KMS-11 (cell line): Measurements from ENCODE around the gene FMO5.
"Not testable (repeated sequence)": the region's sequence is repeated elsewhere in the genome, so short reads cannot be mapped to it uniquely, and the experiment has no call there.

Source experiments
- H2AFZ ChIP-seq: fragments of 200-600 bp; sonication (generic); 2 replicates; pipeline ENCODE4 v1.6.1; 2016; ENCODE audit warnings: antibody characterized with exemption, mixed run types, low read depth
- H3K27ac ChIP-seq: fragments of 200-600 bp; sonication (generic); 2 replicates; pipeline ENCODE4 v1.6.1; 2016; ENCODE audit warnings: mild to moderate bottlenecking, mixed run types
- H3K27me3 ChIP-seq: fragments of 200-600 bp; sonication (generic); 2 replicates; pipeline ENCODE4 v1.6.1; 2017; ENCODE audit warnings: mild to moderate bottlenecking, low read depth, mixed run types, moderate library complexity; ENCODE audit not compliant: insufficient read depth
- H3K36me3 ChIP-seq: fragments of 200-600 bp; sonication (generic); 2 replicates; pipeline ENCODE4 v1.6.1; 2017; ENCODE audit warnings: mild to moderate bottlenecking, mixed run types; ENCODE audit not compliant: insufficient read depth
- H3K4me1 ChIP-seq: fragments of 200-600 bp; sonication (generic); 2 replicates; pipeline ENCODE4 v1.6.1; 2016; ENCODE audit warnings: mild to moderate bottlenecking, low read depth, mixed run types; ENCODE audit not compliant: poor library complexity, severe bottlenecking
- H3K4me2 ChIP-seq: fragments of 200-600 bp; sonication (generic); 2 replicates; pipeline ENCODE4 v1.7.0; 2016; ENCODE audit warnings: mild to moderate bottlenecking, mixed run types
- H3K4me3 ChIP-seq: fragments of 200-600 bp; sonication (generic); IDR thresholded peaks from 2 replicates; pipeline ENCODE4 v1.6.1; 2017; ENCODE audit warnings: low read depth, low read length, mixed read lengths; ENCODE audit not compliant: insufficient read depth
- H3K79me2 ChIP-seq: fragments of 200-600 bp; sonication (generic); 2 replicates; pipeline ENCODE4 v1.6.1; 2016; ENCODE audit warnings: low read depth, mixed run types; ENCODE audit not compliant: insufficient read depth
- H3K9ac ChIP-seq: fragments of 200-600 bp; sonication (generic); 2 replicates; pipeline ENCODE4 v1.6.1; 2016; ENCODE audit warnings: mild to moderate bottlenecking, mixed run types
- H4K20me1 ChIP-seq: fragments of 200-600 bp; sonication (generic); 2 replicates; pipeline ENCODE4 v1.6.1; 2016; ENCODE audit warnings: mild to moderate bottlenecking, mixed run types; ENCODE audit not compliant: insufficient read depth
- TF ChIP-seq, protein P1 (sequence below): fragments of 200-600 bp; sonication (generic); conservative IDR thresholded peaks from 2 replicates; pipeline ENCODE4 v1.6.1; 2017; ENCODE audit warnings: low read depth, mild to moderate bottlenecking, antibody characterized with exemption, low read length, moderate library complexity, mixed read lengths

The FMO5 gene

DNA sequence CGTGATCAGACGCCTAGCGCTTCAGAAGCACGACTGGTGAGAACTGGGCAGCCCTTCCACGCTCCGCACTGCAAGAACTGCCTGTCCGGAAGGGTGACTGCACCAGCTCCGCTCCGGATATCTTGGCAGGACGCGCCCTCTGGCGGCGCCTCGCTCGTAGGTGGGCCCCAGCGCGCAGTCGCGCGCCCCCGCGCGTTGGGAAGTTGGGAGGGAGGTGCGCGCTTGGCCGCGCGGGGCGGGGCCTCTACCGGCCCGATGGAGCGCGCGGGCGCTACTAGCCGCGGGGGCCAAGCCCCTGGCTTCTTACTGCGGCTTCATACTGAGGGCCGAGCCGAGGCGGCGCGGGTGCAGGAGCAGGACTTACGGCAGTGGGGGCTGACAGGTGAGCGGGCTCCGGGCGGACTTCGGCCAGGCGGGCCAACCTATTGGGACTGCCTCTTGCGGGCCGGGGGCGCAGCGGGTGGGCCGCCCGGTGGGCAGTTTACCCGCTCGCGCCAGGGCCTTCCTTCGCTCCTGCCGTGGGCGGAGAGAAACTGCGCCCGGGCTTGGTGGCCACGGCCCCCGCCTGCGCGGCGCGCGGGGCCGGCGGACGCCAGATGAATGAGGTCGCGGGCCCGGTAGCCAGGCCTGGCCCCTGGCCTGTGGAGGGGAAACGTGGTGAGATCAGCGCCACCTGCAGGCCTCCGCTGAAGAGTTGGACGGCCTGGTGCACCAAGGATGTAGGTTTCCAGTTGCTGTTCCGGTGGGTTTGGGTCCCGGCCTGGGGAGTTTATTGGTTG lies 17.5 kb upstream of the FMO5 start, which contains the start of gene CHD1L:
CHD1L (plus strand) TSS at position 236 of the 779 bp plus-strand sequence; CDS start at position 256, 20 bp downstream.
- Histone ChIP-seq H3K4me2 (peak within 1 kb of the TSS; percentile 93), H3K4me3 (peak within 1 kb of the TSS; percentile 100), H3K27ac (peak within 1 kb of the TSS; percentile 89), H3K36me3 (no peaks in the 10 kb centered on the region), H3K4me1 (peaks cover 44% of the 10 kb centered on the region), H3K9ac (peak within 1 kb of the TSS; percentile 95), H2AFZ (peak within 1 kb of the TSS; percentile 93), H3K79me2 (peaks cover 47% of the 10 kb centered on the region), H3K27me3 (no peaks in the 10 kb centered on the region), H4K20me1 (peaks cover 19% of the 10 kb centered on the region)
- TF ChIP-seq, protein P1, sequence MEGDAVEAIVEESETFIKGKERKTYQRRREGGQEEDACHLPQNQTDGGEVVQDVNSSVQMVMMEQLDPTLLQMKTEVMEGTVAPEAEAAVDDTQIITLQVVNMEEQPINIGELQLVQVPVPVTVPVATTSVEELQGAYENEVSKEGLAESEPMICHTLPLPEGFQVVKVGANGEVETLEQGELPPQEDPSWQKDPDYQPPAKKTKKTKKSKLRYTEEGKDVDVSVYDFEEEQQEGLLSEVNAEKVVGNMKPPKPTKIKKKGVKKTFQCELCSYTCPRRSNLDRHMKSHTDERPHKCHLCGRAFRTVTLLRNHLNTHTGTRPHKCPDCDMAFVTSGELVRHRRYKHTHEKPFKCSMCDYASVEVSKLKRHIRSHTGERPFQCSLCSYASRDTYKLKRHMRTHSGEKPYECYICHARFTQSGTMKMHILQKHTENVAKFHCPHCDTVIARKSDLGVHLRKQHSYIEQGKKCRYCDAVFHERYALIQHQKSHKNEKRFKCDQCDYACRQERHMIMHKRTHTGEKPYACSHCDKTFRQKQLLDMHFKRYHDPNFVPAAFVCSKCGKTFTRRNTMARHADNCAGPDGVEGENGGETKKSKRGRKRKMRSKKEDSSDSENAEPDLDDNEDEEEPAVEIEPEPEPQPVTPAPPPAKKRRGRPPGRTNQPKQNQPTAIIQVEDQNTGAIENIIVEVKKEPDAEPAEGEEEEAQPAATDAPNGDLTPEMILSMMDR, result peak; percentile 87

DNA sequence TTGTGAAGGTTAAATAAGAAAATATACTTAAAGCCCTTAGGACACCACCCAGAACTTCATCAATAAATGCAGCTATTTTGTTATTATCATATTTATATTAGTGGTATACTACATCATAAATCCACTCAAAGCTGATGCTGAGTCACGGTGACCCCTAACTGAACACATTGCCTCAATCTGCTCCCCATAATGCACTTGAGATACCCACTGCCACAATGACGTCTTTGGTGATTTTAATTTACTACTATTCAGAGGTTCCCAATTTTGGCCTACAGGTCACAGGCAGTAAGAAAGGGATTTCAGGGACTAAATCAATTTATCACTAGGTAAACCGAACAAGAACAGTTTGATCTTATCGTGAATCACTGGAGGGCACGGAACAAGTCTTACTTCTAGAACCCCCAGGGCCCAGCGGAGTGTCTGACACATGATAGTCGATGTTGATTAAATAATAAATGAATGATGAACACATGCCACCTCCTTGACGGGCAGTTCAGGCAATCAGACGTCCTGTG lies 16.9 kb upstream of the FMO5 start:
- Histone ChIP-seq H3K27me3 (no peaks in the 10 kb centered on the region), H3K4me1 (peaks cover 38% of the 10 kb centered on the region), H2AFZ (peak overlapping the region; percentile 93), H3K9ac (peak overlapping the region; percentile 95; the same call in 1 of the 2 replicates), H3K36me3 (no peaks in the 10 kb centered on the region), H3K4me2 (peak overlapping the region; percentile 93), H3K4me3 (no peak overlapping the region), H3K79me2 (peaks cover 41% of the 10 kb centered on the region), H3K27ac (peak overlapping the region; percentile 89; the same call in 1 of the 2 replicates), H4K20me1 (peaks cover 19% of the 10 kb centered on the region)
- TF ChIP-seq, protein P1, result no peak

DNA sequence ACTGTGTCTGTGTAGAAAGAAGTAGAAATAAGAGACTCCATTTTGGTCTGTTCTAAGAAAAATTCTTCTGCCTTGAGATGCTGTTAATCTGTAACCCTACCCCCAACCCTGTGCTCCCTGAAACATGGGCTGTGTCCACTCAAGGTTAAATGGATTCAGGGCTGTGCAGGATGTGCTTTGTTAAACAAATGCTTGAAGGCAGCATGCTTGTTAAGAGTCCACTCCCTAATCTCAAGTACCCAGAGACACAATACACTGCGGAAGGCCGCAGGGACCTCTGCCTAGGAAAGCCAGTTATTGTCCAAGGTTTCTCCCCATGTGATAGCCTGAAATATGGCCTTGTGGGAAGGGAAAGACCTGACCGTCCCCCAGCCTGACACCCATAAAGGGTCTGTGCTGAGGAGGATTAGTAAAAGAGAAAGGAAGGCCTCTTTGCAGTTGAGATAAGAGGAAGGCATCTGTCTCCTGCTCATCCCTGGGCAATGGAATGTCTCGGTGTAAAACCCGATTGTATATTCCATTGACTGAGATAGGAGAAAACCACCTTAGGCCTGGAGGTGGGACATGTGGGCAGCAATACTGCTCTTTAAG lies 15.1 kb upstream of the FMO5 start:
- peaks cover 16% of the 10 kb centered on the region for H4K20me1 ChIP-seq
- H2AFZ ChIP-seq, H3K9ac ChIP-seq, H3K4me2 ChIP-seq, H3K27me3 ChIP-seq, H3K4me3 ChIP-seq, H3K36me3 ChIP-seq, H3K27ac ChIP-seq: not testable (repeated sequence)
- peaks cover 20% of the 10 kb centered on the region for H3K4me1 ChIP-seq
- H3K79me2 ChIP-seq, result peaks cover 23% of the 10 kb centered on the region

DNA sequence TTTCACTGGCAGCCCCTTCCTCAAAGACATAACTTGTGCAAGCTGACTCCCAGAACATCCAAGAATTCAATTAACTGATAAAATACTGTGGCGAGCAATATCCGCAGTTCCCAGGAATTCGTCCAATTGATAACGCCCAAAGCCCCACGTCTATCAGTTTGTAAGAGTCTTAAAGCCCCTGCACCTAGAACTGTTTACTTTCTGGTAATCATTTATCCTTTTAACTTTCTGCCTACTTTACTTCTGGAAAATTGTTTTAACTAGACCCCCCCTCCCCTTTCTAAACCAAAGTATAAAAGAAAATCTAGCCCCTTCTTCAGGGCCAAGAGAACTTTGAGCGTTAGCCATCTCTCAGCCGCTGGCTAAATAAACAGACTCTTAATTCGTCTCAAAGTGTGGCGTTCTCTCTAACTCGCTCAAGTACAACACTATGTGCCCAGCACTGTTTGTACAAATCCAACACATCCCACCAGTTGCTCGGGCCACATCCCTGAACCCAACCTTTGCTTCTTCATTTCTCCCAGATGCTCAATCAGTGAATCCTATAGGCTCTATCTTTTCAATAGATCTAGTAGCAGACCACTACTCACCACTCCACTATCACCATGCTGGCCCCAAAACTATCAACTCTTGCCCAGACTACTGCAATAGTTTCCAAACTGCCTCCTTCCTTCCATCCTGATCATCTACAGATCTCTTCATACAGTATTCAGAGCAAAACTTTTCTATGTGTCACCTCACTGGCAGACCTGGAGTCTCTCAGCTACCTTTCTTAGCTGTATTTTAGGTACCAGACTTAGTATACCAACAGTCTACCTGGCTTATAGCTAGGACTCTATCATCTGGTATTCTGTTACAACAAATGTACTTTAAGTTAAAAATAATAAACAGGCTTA lies 14.0 kb upstream of the FMO5 start:
- TF ChIP-seq, protein P1, result no peak
- H3K79me2 ChIP-seq, result peaks cover 13% of the 10 kb centered on the region
- no peaks in the 10 kb centered on the region for H3K36me3 ChIP-seq
- H2AFZ ChIP-seq, result no peak overlapping the region
- no peak overlapping the region for H3K4me3 ChIP-seq
- H3K9ac ChIP-seq, result no peak overlapping the region
- H3K4me1 ChIP-seq, result peaks cover 9% of the 10 kb centered on the region
- H3K27me3 ChIP-seq, result no peaks in the 10 kb centered on the region
- H3K4me2 ChIP-seq, result no peak overlapping the region
- H3K27ac ChIP-seq, result no peak overlapping the region
- H4K20me1 ChIP-seq, result peaks cover 8% of the 10 kb centered on the region
